Spleen (tissue), 11 donors: ENCODE results near the gene SNRPA. TPM values are rescaled to one million over a fixed set of nuclear protein-coding genes. Genes with fewer than 3 reads are reported as not detected.
"Not testable (repeated sequence)": the region's sequence is repeated elsewhere in the genome, so short reads cannot be mapped to it uniquely, and the experiment has no call there.

ENCODE experiments used
- DNase-seq: peaks from one replicate; pipeline ENCODE4 v3.0.0-alpha.2; 2020
- H3K27ac ChIP-seq, 8 donors: fragments of 200-600 bp; sonication (generic) in 7 of 8; 1 replicate in 4 of 8; 2 replicates in 4 of 8; pipeline versions ENCODE4 v1.5.0 to v1.8.0; 2016 to 2021; ENCODE audit warnings: inconsistent platforms in 4 of 8, mild to moderate bottlenecking in 4 of 8, moderate library complexity in 1 of 8
- H3K27me3 ChIP-seq, 7 donors: fragments of 200-600 bp; sonication (generic) in 6 of 7; replicated peaks in 1 of 7; 1 replicate in 4 of 7; 2 replicates in 3 of 7; pipeline versions ENCODE4 v1.5.0 to v1.8.0; 2016 to 2021; ENCODE audit warnings: inconsistent platforms in 3 of 7, mild to moderate bottlenecking in 1 of 7
- H3K36me3 ChIP-seq, 6 donors: fragments of 200-600 bp; sonication (generic) in 5 of 6; 1 replicate in 4 of 6; 2 replicates in 2 of 6; pipeline versions ENCODE4 v1.5.0 to v1.8.0; 2016 to 2021; ENCODE audit warnings: inconsistent platforms in 2 of 6
- H3K4me1 ChIP-seq, 6 donors: fragments of 200-600 bp; sonication (generic) in 5 of 6; 1 replicate in 3 of 6; 2 replicates in 3 of 6; pipeline versions ENCODE4 v1.5.0 to v1.8.0; 2016 to 2021; ENCODE audit warnings: inconsistent platforms in 3 of 6
- H3K4me3 ChIP-seq, 8 donors: fragments of 200-600 bp; sonication (generic) in 7 of 8; 1 replicate in 4 of 8; 2 replicates in 4 of 8; pipeline versions ENCODE4 v1.5.0 to v1.8.0; 2016 to 2021; ENCODE audit warnings: inconsistent platforms in 4 of 8, mild to moderate bottlenecking in 4 of 8, moderate library complexity in 2 of 8
- H3K9me3 ChIP-seq, 8 donors: fragments of 200-600 bp; sonication (generic) in 7 of 8; 1 replicate in 4 of 8; 2 replicates in 4 of 8; pipeline versions ENCODE4 v1.5.0 to v1.8.0; 2016 to 2021; ENCODE audit warnings: inconsistent platforms in 4 of 8
- CTCF ChIP-seq, 11 experiments: fragments of 200-600 bp in 7 of 11; fragments of 450-650 bp in 4 of 11; sonication (generic) in 4 of 11; IDR thresholded peaks in 8 of 11; conservative IDR thresholded peaks in 3 of 11; 1 replicate in 7 of 11; 2 replicates in 4 of 11; pipeline versions ENCODE4 v1.4.0 to v1.8.0; 2016 to 2021; ENCODE audit warnings: antibody characterized with exemption in 11 of 11, inconsistent platforms in 4 of 11, mild to moderate bottlenecking in 1 of 11
- POLR2A ChIP-seq, 3 donors: fragments of 450-650 bp; IDR thresholded peaks; one replicate each; pipeline ENCODE4 v1.5.1; 2017; ENCODE audit warnings: antibody characterized with exemption in 3 of 3, mild to moderate bottlenecking in 1 of 3
- POLR2AphosphoS5 ChIP-seq, 3 donors: sonication (generic); formaldehyde crosslinking; IDR thresholded peaks; one replicate each; pipeline ENCODE4 v1.5.1; 2017; ENCODE audit warnings: antibody characterized with exemption in 3 of 3
- WGBS, 5 donors: extraction: QIAGEN DNeasy Blood & Tissue Kit in 3 of 5; methylation state at CpG; one replicate each; pipeline versions ENCODE4 v1.1.5 to v1.1.7; 2013 to 2018; 5-methylcytosine and 5-hydroxymethylcytosine counted together
- intact Hi-C: fragments of 100-400 bp; cut with DNase I; formaldehyde crosslinking; loops from one replicate; pipeline ENCODE4 v1.15.0; 2023; ENCODE audit warnings: low total_unique reads
- polyA plus RNA-seq, 3 donors: library from polyadenylated mRNA; stranded (reverse); fragments of 200-250 nt; gene quantifications; one replicate each; pipeline ENCODE4 v1.2.1, GENCODE V29; 2013
- total RNA-seq, 7 donors: library from RNA; depleted of rRNA in 3 of 7; stranded (reverse); fragments of >200 nt in 3 of 7; fragmentation: NEBNext Ultra II Directional in 4 of 7; extraction: Animal tissue kit (Norgen Biotek cat#: 25700) in 4 of 7; gene quantifications; one replicate each; pipeline versions ENCODE4 v1.1.0 to v1.2.1, GENCODE V29; 2016 to 2021
- donor health status: healthy with polysubstance abuse.
- donor health status: DM: no; HTN: no; CAD: no; lungs with moderate emphysema.
- donor health status: DM: no; HTN: no; CAD: no.
- donor health status: Bipolar disorder and iron deficiency.
- donor health status: healthy.
- donor health status: DM: no; HTN: no; CAD: no.
- donor health status: DM: yes; HTN: yes; CAD: no.

SNRPA gene
- total and polyA plus RNA-seq, 10 donors, result 52.9 to 76.9 (median 64.1) TPM

- DNase-seq, result no peak
- no peaks in the 10 kb centered on the region for H3K27me3 ChIP-seq
- TF ChIP-seq POLR2A (IDR thresholded peaks at IDR 0.05) (no peak), CTCF (IDR thresholded peaks at IDR 0.05 in 8 of 11, conservative IDR thresholded peaks at IDR 0.05 in 3 of 11) (no peak), POLR2AphosphoS5 (IDR thresholded peaks at IDR 0.05) (no peak)
- intact Hi-C loops, result no loop called here
- H3K4me3 ChIP-seq, result peak overlapping the region; percentile 58 to 90 (median 70)
- peaks cover 10 to 57% (median 29%) of the 10 kb centered on the region in 6 donors for H3K4me1 ChIP-seq
- H3K36me3 ChIP-seq, result peaks cover 0 to 44% (median 4%) of the 10 kb centered on the region in 6 donors
- no peaks in the 10 kb centered on the region for H3K9me3 ChIP-seq
- H3K27ac ChIP-seq, result peak overlapping the region; percentile 94 to 100 (median 99)
- 10 to 18% (median 13%) methylated on average over 7 of the region's 7 CpGs for WGBS, 5 donors
Observed at GRCh38 chr19:40778706-40779284, 27.8 kb downstream of the SNRPA start.

GRCh38 chr19:40780582-40780981 is 29.6 kb downstream of the SNRPA start:
- intact Hi-C loops, result no loop called here
- H3K36me3 ChIP-seq, result peaks cover 0 to 57% (median 13%) of the 10 kb centered on the region in 6 donors
- H3K9me3 ChIP-seq, result no peaks in the 10 kb centered on the region
- H3K27ac ChIP-seq, result no peak overlapping the region
- H3K4me3 ChIP-seq, result no peak overlapping the region
- no peaks in the 10 kb centered on the region for H3K27me3 ChIP-seq
- H3K4me1 ChIP-seq, result peaks cover 10 to 48% (median 29%) of the 10 kb centered on the region in 6 donors
- whole genome bisulfite sequencing, 5 donors, result 91 to 96% (median 95%) methylated on average over 5 of the region's 5 CpGs
- no peak for TF ChIP-seq CTCF (IDR thresholded peaks at IDR 0.05 in 8 of 11, conservative IDR thresholded peaks at IDR 0.05 in 3 of 11)
- no peak for TF ChIP-seq POLR2A (IDR thresholded peaks at IDR 0.05)
- no peak for TF ChIP-seq POLR2AphosphoS5 (IDR thresholded peaks at IDR 0.05)
- DNase-seq, result no peak

GRCh38 chr19:40781140-40781539 is 30.1 kb downstream of the SNRPA start:
- no peak for DNase-seq
- no peak for TF ChIP-seq CTCF (IDR thresholded peaks at IDR 0.05 in 8 of 11, conservative IDR thresholded peaks at IDR 0.05 in 3 of 11)
- TF ChIP-seq POLR2A (IDR thresholded peaks at IDR 0.05), result no peak
- TF ChIP-seq POLR2AphosphoS5 (IDR thresholded peaks at IDR 0.05), result no peak
- H3K4me3 ChIP-seq, result no peak overlapping the region
- no peaks in the 10 kb centered on the region for H3K27me3 ChIP-seq
- H3K27ac ChIP-seq, result no peak overlapping the region
- intact Hi-C loops, result no loop called here
- WGBS, 5 donors, result 87 to 95% (median 90%) methylated on average over 7 of the region's 7 CpGs
- peaks cover 10 to 42% (median 28%) of the 10 kb centered on the region in 6 donors for H3K4me1 ChIP-seq
- peaks cover 0 to 63% (median 13%) of the 10 kb centered on the region in 6 donors for H3K36me3 ChIP-seq
- no peaks in the 10 kb centered on the region for H3K9me3 ChIP-seq

GRCh38 chr19:40783711-40784110 is 32.7 kb downstream of the SNRPA start:
- Histone ChIP-seq H3K36me3 (peaks cover 0 to 89% (median 24%) of the 10 kb centered on the region in 6 donors), H3K4me1 (peaks cover 4 to 27% (median 12%) of the 10 kb centered on the region in 6 donors), H3K27me3 (no peaks in the 10 kb centered on the region), H3K27ac (no peak overlapping the region), H3K9me3 (no peaks in the 10 kb centered on the region), H3K4me3 (no peak overlapping the region)
- DNase-seq, result no peak
- no peak for TF ChIP-seq POLR2A (IDR thresholded peaks at IDR 0.05)
- TF ChIP-seq POLR2AphosphoS5 (IDR thresholded peaks at IDR 0.05), result no peak
- no peak for TF ChIP-seq CTCF (IDR thresholded peaks at IDR 0.05 in 8 of 11, conservative IDR thresholded peaks at IDR 0.05 in 3 of 11)
- 89 to 96% (median 95%) methylated on average over 2 to 14 of the region's 14 CpGs for WGBS, 5 donors
- intact Hi-C loops, result no loop called here

GRCh38 chr19:40784146-40784545 is 33.1 kb downstream of the SNRPA start:
- Histone ChIP-seq H3K36me3 (peaks cover 0 to 93% (median 25%) of the 10 kb centered on the region in 6 donors), H3K4me1 (peaks cover 0 to 23% (median 8%) of the 10 kb centered on the region in 6 donors)
- H3K27me3 ChIP-seq, H3K9me3 ChIP-seq, intact Hi-C loops, H3K4me3 ChIP-seq, H3K27ac ChIP-seq, DNase-seq: not testable (repeated sequence)
- 95 to 98% (median 97%) methylated on average over 2 of the region's 2 CpGs for WGBS, 5 donors
